ENCODE measurements around the gene NDUFB6.
A peak's percentile ranks its signal among the peaks of the same experiment; 100 is the strongest.
"Not testable (repeated sequence)": the region's sequence is repeated elsewhere in the genome, so short reads cannot be mapped to it uniquely, and the experiment has no call there.

Gene NDUFB6

GRCh38 chr9:32572900-32573523 lies at the start of gene NDUFB6:
NDUFB6 (minus strand) TSS chr9:32573159; CDS start chr9:32573060, 99 bp downstream.
- Mint-ChIP-seq H3K4me3 (peak within 1 kb of the TSS; percentile 92 to 99), H3K27ac (peak within 1 kb of the TSS; percentile 99), H3K27me3 (peaks cover 6 to 8% of the 10 kb centered on the region in 2 donors), H3K4me1 (peaks cover 10 to 13% of the 10 kb centered on the region in 2 donors), H3K9me3 (no peaks in the 10 kb centered on the region), H3K36me3 (peaks cover 9 to 10% of the 10 kb centered on the region in 2 donors)
- DNase-seq, result peak; percentile 94
- ATAC-seq (replicated peaks), result peak; percentile 89 to 93

- Mint-ChIP-seq H3K4me3 (no peak overlapping the region), H3K27me3 (peaks cover 27 to 31% of the 10 kb centered on the region in 2 donors)
Measured at GRCh38 chr9:32618261-32618660, 45.3 kb upstream of the NDUFB6 start.

GRCh38 chr9:32606811-32607210 lies 33.9 kb upstream of the NDUFB6 start:
- Mint-ChIP-seq H3K27ac (no peak overlapping the region), H3K9me3 (peaks cover 6 to 9% of the 10 kb centered on the region in 2 donors), H3K36me3 (no peaks in the 10 kb centered on the region), H3K4me3 (no peak overlapping the region), H3K27me3 (peaks cover 4 to 21% of the 10 kb centered on the region in 2 donors), H3K4me1 (peaks cover 4 to 5% of the 10 kb centered on the region in 2 donors)
- DNase-seq (no peak), ATAC-seq (replicated peaks) (no peak)

More at GRCh38 chr9:32618261-32618660, 45.3 kb upstream of the NDUFB6 start:
- no peak for ATAC-seq (replicated peaks)
- Mint-ChIP-seq H3K4me1 (no peaks in the 10 kb centered on the region), H3K9me3 (no peaks in the 10 kb centered on the region), H3K27ac (no peak overlapping the region), H3K36me3 (no peaks in the 10 kb centered on the region)
- no peak for DNase-seq

GRCh38 chr9:32603914-32604852 lies 31.2 kb upstream of the NDUFB6 start:
- Mint-ChIP-seq H3K36me3 (no peaks in the 10 kb centered on the region), H3K4me1 (peaks cover 6 to 8% of the 10 kb centered on the region in 2 donors), H3K9me3 (peaks cover 6 to 9% of the 10 kb centered on the region in 2 donors), H3K27me3 (peaks cover 18 to 28% of the 10 kb centered on the region in 2 donors), H3K4me3 (no peak overlapping the region), H3K27ac (no peak overlapping the region)
- DNase-seq, result no peak
- peak; percentile 55 to 75 for ATAC-seq (replicated peaks)

- not testable (repeated sequence) for H3K9me3 Mint-ChIP-seq; H3K36me3 Mint-ChIP-seq; H3K4me1 Mint-ChIP-seq; H3K27ac Mint-ChIP-seq; H3K4me3 Mint-ChIP-seq; DNase-seq; ATAC-seq (replicated peaks)
- H3K27me3 Mint-ChIP-seq, result peaks cover 18 to 19% of the 10 kb centered on the region in 2 donors
Measured at GRCh38 chr9:32599021-32599420, 26.1 kb upstream of the NDUFB6 start.

GRCh38 chr9:32596936-32597335 lies 24.0 kb upstream of the NDUFB6 start:
- ATAC-seq (replicated peaks) (no peak), DNase-seq (no peak)
- H3K9me3 Mint-ChIP-seq, result peaks cover 4 to 5% of the 10 kb centered on the region in 2 donors
- peaks cover 4 to 7% of the 10 kb centered on the region in 2 donors for H3K4me1 Mint-ChIP-seq
- peaks cover 3 to 4% of the 10 kb centered on the region in 2 donors for H3K36me3 Mint-ChIP-seq
- no peak overlapping the region for H3K27ac Mint-ChIP-seq
- H3K27me3 Mint-ChIP-seq, result peaks cover 25 to 30% of the 10 kb centered on the region in 2 donors
- no peak overlapping the region for H3K4me3 Mint-ChIP-seq

GRCh38 chr9:32596096-32596865 lies 23.3 kb upstream of the NDUFB6 start:
- Mint-ChIP-seq H3K9me3 (peaks cover 4 to 5% of the 10 kb centered on the region in 2 donors), H3K36me3 (peaks cover 3 to 4% of the 10 kb centered on the region in 2 donors), H3K27ac (no peak overlapping the region), H3K4me3 (no peak overlapping the region), H3K4me1 (peaks cover 4 to 7% of the 10 kb centered on the region in 2 donors), H3K27me3 (peaks cover 27 to 30% of the 10 kb centered on the region in 2 donors)
- ATAC-seq (replicated peaks) (no peak), DNase-seq (no peak)

GRCh38 chr9:32590898-32591297 lies 17.9 kb upstream of the NDUFB6 start:
- no peak overlapping the region for H3K4me3 Mint-ChIP-seq

GRCh38 chr9:32590476-32590875 lies 17.5 kb upstream of the NDUFB6 start:
- DNase-seq, result no peak
- peaks cover 33 to 50% of the 10 kb centered on the region in 2 donors for H3K27me3 Mint-ChIP-seq
- no peak overlapping the region for H3K4me3 Mint-ChIP-seq
- no peak for ATAC-seq (replicated peaks)
- H3K27ac Mint-ChIP-seq, result no peak overlapping the region
- no peaks in the 10 kb centered on the region for H3K4me1 Mint-ChIP-seq
- H3K9me3 Mint-ChIP-seq, result no peaks in the 10 kb centered on the region
- no peaks in the 10 kb centered on the region for H3K36me3 Mint-ChIP-seq

More at GRCh38 chr9:32590898-32591297, 17.9 kb upstream of the NDUFB6 start:
- DNase-seq (no peak), ATAC-seq (replicated peaks) (no peak)
- Mint-ChIP-seq H3K27ac (no peak overlapping the region), H3K9me3 (no peaks in the 10 kb centered on the region), H3K27me3 (peaks cover 28 to 46% of the 10 kb centered on the region in 2 donors), H3K4me1 (no peaks in the 10 kb centered on the region), H3K36me3 (no peaks in the 10 kb centered on the region)

- H3K4me1 Mint-ChIP-seq, result no peaks in the 10 kb centered on the region
- peaks cover 39 to 59% of the 10 kb centered on the region in 2 donors for H3K27me3 Mint-ChIP-seq
- H3K9me3 Mint-ChIP-seq, result no peaks in the 10 kb centered on the region
- H3K27ac Mint-ChIP-seq, result no peak overlapping the region
- no peaks in the 10 kb centered on the region for H3K36me3 Mint-ChIP-seq
- no peak overlapping the region for H3K4me3 Mint-ChIP-seq
- ATAC-seq (replicated peaks) (peak; percentile 70 to 80), DNase-seq (no peak)
Measured at GRCh38 chr9:32589083-32589723, 16.2 kb upstream of the NDUFB6 start.

- Mint-ChIP-seq H3K4me3 (no peak overlapping the region), H3K4me1 (no peaks in the 10 kb centered on the region), H3K27ac (no peak overlapping the region), H3K27me3 (peaks cover 39 to 57% of the 10 kb centered on the region in 2 donors), H3K36me3 (no peaks in the 10 kb centered on the region), H3K9me3 (no peaks in the 10 kb centered on the region)
- no peak for DNase-seq
- ATAC-seq (replicated peaks), result peak in 1 of 2 donors; percentile 47
Measured at GRCh38 chr9:32587901-32588300, 14.9 kb upstream of the NDUFB6 start.

- no peak overlapping the region for H3K4me3 Mint-ChIP-seq
- no peak for ATAC-seq (replicated peaks)
- peaks cover 0 to 1% of the 10 kb centered on the region in 2 donors for H3K4me1 Mint-ChIP-seq
- no peak overlapping the region for H3K27ac Mint-ChIP-seq
- peaks cover 31 to 35% of the 10 kb centered on the region in 2 donors for H3K27me3 Mint-ChIP-seq
- no peaks in the 10 kb centered on the region for H3K36me3 Mint-ChIP-seq
- DNase-seq, result no peak
- H3K9me3 Mint-ChIP-seq, result no peaks in the 10 kb centered on the region
Measured at GRCh38 chr9:32584784-32585183, 11.8 kb upstream of the NDUFB6 start.

GRCh38 chr9:32581512-32582143 lies 8.7 kb upstream of the NDUFB6 start:
- Mint-ChIP-seq H3K27ac (no peak overlapping the region), H3K4me3 (no peak overlapping the region), H3K9me3 (no peaks in the 10 kb centered on the region), H3K27me3 (peaks cover 26 to 47% of the 10 kb centered on the region in 2 donors), H3K4me1 (peaks cover 0 to 1% of the 10 kb centered on the region in 2 donors), H3K36me3 (no peaks in the 10 kb centered on the region)
- DNase-seq, result no peak
- peak; percentile 50 to 70 for ATAC-seq (replicated peaks)

Data from stimulated activated naive B cell treated with anti-CD40 and anti-IgM and Interleukin-4, amounts not matched to agents 10 μg/mL and 1 μg/mL and 100 μg/mL, for 72 hours (primary cell).